Activated CD8-positive, alpha-beta memory T cell treated with anti-CD3 and anti-CD28 coated beads, Interleukin-2, amount 50 U/mL, for 24 hours (primary cell): ENCODE measurements around the gene MTX1.
"Not testable (repeated sequence)": the region's sequence is repeated elsewhere in the genome, so short reads cannot be mapped to it uniquely, and the experiment has no call there.

ENCODE experiments used
- DNase-seq: peaks from one replicate; pipeline ENCODE4 v3.0.0-alpha.2; 2020; ENCODE audit errors: extremely low read depth

The MTX1 gene

DNA sequence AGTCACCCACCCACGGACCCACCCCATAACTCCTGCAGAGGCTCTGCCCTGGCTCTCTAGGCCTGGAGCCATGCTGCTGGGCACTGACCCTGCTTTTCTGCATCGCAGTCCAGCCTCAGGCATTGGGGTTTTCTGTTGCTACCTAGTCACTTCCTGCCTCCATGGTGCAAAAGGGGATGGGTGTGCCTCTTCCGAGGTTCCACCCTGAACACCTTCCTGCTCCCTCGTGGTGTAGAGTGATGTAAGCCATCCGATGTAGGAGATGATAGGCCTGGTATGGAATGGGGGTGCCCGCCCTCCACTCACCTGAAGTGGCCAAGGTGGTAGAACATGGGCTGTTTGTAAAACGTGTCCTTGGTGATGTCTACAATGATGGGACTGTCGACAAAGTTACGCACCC lies 26.9 kb downstream of the MTX1 start:
- not testable (repeated sequence) for DNase-seq

DNA sequence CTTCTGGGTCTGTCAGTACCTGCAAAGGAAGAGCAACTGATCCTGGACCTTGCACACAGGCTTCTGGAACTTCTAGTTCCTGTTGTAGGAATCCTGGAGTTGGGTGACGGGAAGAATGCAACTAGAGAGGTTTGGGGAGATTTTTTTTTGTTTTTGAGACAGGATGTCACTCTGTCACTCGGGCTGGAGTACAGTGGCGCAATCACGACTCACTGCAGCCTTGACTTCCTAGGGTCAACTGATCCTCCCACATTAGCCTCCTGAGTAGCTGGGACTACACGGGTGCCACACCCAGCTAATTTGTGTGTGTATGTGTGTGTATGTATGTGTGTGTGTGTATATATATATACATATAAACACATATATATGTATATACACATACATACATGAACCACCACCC lies 28.0 kb downstream of the MTX1 start:
- no peak for DNase-seq

DNA sequence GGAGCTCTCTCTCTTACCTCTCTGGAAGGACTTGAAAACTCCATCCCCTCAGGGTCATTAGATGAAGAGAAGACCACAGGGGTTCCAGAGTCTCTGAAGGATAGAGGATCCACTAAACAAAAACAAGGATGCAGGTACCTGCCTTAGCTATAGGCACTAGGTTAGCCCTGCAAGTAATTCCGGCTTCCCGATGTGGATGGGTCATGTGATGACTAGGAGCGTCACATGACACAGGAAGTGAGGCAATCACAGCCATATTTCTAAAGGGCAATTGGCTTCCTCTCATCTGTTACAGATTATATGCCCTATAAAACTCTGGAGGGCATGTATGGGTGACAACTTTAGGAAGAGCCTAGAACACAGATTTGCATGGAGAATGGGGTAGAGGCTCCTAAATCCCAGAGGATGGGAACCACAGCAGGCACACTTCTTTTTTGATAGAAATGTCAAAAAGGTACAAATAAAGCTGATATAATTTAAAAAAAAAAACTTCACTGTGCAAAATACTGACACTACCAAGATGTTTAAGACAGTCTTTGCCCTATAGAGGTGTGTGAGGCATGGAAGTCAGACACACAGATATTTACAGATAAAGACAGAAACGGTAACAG lies 32.7 kb downstream of the MTX1 start:
- DNase-seq = peak; percentile 49

DNA sequence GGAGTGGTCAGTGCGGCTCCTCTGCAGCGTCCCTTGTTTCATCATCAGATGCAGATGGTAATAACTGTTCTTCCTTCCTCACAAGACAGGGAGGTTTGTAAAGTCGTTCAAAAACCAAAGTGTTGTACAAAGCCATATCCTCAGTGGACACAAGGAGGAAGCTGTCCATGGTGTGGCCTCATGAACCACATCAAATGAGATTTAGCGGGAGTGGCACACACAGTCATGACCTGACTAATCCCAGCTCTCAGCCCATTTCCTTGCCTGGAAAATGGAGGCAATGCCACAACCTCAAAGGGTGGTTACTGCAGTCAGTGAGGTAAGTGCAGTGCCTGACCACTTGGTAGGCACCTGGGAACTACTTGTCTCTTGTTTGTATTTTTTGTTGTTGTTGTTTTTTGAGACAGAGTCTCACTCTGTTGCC lies 33.4 kb downstream of the MTX1 start:
- DNase-seq = no peak

DNA sequence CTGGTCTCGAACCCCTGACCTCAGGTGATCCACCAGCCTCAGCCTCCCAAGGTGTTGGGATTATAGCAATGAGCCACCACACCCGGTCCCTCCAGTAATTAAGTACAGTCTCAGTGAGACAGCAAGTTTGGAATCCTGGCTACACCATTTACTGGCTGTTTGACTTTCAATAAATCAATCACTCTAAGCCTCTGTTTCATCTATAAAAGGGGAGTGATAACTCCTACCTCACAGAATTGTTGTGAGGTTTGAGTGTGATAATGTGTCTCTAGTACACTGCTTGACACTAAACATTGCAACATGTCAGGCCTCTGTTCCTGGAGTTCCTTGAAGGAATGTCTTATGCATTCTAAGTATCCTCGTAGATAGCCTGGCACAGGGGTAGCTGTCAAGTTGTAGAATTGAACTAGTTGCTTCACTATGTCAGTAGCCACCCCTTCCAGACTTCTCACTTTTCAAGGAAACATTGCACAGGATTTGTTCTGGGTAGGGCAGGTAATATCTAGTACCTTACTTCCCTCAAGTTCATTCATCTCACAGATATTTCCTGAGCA lies 34.4 kb downstream of the MTX1 start:
- no peak for DNase-seq

DNA sequence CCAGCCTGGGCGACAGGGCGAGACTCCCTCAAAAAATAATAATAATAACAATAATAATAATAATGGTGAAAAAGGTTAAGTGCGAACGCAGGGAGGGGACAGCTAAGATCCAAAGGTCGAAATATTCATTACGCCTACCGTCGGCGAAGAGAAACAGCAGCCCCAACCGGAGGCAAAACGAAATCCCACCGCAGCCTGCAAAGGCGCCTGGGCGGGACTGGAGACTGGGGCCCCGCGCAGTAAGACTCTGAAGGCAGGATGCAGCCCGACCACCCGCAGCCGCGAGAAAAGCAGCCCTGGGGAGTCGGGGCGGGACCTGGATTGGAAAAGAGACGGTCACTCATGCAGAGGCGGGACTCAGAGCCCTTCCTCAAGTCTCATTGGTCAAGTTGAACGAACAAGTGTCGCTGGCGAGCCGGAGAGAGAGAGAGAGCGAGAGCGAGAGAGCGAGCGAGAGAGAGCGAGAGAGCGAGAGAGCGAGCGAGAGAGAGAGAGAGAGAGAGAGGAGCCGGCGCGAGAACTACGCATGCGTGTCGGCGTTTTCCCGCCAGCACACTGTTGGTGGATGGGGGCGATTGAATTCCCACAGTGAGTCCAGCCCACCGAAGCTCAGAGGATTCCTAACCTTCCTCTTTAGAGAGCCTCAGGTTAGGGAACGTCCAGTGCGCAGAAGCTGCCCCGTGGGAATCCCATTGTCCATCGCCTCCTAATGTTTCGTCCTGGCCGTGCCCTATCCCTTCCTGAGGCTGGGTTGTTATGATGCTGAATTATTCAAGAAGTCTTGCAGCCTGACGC lies 36.1 kb downstream of the MTX1 start:
- peak; percentile 91 for DNase-seq

DNA sequence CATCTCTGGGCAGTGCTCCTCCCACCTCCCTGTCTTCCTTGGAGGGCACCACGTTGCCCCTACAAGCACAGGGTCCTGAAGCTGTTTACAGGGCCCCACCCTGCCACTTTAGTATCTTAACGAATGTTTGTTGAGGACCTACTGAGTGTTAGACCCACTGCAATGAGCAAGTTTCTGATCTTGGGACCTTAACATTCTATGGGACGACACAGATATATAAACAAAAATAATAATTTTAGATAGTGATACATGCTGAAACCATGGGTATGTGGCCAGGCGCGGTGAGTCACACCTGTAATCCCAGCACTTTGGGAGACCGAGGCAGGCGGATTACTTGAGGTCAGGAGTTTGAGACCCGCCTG lies 36.6 kb downstream of the MTX1 start:
- no peak for DNase-seq

DNA sequence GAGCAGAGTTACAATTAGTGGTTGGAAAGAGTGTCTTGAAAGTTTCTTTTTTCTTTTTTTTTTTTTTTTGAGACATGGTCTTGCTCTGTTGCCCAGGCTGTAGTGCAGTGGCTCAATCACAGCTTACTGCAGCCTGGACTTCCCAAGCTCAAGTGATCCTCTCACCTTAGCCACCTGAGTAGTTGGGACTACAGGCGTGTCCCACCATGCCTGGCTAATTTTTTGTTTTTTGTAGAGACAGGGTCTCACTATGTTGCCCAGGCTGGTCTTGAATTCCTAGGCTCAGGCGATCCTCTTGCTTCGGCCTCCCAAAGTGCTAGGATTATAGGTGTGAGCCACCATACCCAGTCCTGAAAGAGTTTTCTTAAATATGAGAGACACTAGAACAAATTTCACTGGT lies 38.3 kb downstream of the MTX1 start:
- DNase-seq = not testable (repeated sequence)

DNA sequence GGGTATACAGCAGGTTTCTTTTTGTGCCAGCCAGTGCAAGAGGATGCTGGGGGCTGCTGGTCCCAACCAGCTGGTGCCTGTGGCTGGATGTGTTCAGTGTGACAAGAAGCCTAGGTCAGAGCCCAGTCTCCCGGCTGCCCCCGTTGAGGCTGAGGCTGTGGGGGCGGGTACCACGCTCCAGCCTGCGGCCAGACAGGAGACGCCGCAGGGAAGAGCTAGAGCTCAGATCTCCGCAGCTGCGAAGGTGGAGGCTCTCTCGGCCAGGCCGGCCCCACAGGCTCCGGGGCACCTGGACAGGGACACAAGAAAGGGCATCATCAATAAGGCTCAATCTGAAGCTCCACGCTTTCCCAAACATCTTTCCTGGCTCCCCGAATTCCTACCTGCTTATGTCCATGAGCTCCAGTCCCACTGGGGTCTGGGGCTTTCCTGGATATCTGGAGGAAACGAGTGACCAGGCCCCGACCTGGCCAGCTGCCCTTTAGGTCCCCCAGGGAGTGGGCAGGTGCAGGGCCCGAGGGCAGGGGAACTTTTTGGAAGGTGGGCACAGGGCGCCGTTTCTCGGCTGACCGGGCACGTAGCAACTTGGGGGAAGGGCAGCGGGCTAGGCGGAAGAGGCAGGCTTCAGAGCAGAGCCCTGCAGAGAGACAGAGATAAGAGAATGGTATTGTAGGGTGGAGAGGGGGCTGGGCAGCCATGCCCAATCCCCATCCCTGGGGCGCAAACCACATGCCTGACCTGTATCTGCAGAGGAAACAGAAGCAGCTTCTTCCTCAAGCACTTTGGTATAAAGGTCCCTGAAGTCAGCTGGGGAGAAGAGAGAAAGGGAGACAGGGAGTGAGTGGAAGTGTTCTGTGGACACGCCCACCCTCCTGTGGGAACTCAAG lies 39.4 kb downstream of the MTX1 start:
- DNase-seq = no peak

DNA sequence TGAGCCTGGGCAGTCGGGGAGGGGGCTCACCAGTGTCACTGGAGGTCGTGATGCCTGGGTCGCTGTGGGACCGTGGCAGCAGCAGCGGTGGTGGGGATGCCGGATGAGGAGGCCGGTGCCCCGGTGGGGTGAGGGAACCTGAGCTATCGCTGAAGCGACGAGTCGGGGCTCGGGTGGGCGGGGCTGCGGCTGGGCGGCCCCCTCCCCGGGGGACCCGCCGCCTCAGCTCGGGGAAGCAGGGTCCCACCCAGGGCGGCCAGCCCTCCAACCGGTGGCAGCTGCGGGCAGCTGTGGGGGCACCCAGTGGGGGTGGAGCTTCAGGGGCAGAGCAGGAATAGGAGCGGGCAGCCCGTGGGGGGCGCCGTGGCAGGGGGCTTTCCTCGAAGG lies 41.7 kb downstream of the MTX1 start:
- no peak for DNase-seq

DNA sequence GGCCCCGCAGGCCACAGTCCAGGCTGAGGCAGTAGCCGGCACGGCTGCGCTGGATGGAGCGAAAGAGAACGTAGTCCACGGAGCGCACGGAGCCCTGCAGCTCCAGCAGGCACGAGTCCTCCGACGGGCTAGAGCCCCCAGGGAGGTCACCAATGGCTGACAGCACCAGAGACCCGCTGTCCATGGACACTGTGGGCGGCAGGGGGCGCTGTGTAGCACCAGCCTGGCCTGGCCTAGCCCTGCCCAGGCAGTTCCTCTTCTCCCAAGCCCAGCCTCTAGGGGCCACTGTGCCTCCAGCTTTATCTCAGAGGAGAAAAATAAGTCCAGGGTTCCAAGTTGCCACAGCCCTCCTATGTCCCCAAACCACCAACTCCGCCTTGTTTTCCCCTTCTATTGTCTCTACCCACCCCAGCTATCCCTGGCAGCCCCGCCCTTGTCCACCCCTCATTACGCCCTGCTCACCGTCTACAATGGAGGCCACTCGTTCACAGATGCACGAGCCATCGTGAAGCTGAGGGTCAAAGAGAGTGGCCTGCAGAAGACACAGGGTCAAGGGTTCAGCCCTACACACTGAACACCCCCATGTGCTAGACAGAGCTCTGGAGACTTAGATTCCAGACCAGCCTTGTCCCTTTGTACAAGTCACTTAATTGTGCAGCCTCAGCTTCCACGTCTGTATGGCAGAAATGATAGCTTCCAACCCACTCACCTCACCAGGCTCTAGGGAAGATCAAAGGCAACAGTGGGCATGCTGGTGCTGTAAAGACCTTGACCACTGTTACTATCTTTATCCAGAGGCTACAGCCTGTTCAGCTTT lies 42.3 kb downstream of the MTX1 start:
- DNase-seq = peak; percentile 82

DNA sequence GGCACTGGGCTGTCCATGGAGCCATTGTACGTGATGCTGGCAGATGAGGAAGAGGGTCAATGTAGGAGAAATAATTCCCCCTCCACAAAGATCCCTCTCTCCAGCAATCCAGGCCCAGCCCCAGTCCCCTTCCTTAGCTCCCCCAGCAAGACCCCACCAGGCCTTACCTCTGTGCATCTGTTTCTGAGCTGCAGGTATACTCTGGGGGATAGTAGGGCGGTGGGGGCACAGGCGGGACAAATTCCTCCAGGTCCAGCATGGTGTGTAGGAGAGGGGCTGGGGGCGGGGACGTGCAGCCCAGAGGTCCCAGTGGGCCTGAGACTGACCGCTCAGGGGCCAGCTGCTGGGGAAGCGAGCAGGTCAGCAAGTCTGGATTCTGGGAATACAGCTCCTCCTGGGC lies 43.1 kb downstream of the MTX1 start:
- no peak for DNase-seq

DNA sequence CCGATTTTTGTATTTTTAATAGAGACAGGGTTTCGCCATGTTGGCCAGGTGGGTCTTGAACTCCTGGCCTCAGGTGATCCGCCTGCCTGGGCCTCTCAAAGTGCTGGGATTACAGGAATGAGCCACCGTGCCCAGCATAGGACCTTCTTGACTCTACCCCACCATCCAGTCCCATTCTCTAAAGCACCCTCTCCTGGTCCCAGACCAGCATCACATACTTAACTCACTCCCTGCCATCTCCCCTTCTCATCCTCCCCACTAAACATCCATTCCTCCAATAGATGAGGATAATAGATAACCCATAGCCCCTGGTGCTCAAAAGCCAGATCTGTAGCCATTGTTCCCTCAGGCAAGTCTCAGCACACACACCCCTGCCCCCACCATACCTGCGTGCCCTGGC lies 44.7 kb downstream of the MTX1 start:
- DNase-seq = no peak

DNA sequence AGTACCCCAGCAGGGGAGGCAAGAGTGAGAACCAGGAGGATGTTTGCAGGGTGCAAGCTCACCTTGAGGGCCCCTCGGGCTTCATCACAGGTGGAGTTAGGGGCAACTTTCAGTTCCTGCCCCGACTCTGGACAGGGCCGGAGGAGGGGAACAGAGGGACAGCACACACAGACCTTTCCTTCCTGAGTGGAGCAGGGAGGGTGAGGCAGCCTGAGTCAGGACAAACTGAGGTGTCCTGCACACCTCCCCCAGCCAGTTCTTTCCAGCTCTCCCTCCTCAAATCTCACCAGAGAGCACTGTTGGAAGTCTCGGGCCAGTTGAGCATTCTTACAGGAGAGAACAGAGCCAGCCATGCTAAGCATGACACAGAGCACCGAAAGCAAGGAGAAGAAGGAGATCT lies 45.3 kb downstream of the MTX1 start:
- DNase-seq = no peak

DNA sequence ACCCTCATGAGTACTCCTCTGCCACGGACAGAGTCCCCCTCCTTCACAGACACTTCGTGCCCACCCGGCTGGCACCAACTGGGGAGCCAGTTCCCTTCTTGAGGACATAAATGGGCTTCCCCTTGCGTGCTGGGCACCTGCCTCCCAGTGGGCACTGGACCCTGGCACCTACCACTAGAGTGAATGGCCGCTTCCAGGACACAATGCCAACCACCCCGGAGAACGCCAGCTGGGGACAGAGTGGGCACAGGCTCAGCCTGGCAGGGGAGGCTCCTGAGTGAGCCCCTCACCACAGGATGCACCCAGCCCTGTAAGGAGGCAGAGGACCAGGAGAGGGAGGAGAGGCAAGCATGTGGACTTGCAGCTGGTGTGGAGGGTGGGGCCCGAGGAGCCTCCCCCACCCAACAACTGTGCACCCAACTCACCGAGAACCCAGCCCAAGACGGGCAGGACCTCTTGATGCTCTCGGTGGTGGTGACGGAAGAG lies 45.8 kb downstream of the MTX1 start:
- DNase-seq = no peak

DNA sequence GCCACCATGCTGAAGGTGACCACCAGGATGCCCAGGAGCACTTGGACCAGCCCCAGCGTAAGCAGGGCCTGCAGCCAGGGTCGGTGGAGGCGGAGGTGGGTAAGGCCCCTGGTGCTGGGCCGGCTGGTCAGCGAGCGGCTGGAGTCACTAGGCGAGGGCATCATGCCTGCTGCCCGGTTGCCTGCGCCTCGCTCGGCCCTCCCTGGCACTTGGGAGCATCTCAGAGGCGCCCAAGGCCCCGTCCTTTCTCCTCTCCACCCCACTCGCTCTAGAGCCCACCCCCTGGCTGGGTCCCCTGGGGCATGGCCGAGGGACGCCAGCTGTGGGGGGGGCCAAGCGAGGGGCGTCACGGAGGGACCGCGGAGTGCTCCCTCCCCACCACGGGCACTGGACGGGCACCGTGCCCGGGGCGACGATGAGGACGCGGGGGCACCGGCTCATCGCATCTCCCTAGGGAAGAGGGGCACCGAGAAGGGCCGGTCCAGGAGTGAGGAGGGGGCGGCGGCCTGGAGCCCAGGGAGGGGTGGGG lies 46.3 kb downstream of the MTX1 start:
- no peak for DNase-seq

DNA sequence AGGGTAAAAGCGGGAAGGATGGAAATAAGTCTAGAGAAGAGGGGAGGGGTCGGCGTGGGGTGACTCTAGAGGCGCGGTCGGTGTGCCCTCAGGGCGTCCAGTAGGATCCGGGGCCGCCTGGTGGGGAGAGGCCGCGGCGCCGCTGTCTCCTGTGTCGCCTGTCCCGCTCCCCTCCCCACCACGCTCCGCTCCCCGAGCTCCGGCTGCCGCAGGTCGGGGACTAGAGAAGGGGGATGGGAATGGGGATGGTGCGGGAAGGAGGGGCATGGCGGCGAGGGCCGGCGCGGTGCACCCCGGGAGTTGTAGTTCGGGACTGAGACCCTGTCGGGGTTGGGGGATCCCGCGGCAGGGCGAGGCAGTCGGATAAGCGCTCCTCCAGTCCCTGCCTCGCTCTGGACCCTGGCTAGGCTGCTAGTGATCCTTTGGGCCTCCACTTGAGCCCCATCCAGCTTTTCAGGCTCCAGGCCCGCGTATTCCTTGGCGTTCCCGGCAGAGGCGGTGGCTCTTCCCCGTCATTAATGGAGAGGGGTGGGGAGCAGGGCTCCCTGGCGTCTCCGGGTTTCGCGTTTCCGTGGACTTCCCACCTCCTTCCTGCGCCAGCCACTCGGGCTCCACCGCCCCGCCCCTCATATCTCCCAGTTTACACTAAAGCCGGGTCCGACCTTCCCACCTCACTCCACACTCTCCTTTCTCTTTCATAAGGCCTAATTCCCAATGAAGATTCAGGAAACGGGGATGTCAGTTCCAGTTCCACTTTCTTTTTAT lies 46.9 kb downstream of the MTX1 start, which contains the start of gene ENTREP3:
ENTREP3 (minus strand) TSS at position 241 of the 765 bp plus-strand sequence. CDS start 606 bp downstream, outside the sequence.
- no peak for DNase-seq

DNA sequence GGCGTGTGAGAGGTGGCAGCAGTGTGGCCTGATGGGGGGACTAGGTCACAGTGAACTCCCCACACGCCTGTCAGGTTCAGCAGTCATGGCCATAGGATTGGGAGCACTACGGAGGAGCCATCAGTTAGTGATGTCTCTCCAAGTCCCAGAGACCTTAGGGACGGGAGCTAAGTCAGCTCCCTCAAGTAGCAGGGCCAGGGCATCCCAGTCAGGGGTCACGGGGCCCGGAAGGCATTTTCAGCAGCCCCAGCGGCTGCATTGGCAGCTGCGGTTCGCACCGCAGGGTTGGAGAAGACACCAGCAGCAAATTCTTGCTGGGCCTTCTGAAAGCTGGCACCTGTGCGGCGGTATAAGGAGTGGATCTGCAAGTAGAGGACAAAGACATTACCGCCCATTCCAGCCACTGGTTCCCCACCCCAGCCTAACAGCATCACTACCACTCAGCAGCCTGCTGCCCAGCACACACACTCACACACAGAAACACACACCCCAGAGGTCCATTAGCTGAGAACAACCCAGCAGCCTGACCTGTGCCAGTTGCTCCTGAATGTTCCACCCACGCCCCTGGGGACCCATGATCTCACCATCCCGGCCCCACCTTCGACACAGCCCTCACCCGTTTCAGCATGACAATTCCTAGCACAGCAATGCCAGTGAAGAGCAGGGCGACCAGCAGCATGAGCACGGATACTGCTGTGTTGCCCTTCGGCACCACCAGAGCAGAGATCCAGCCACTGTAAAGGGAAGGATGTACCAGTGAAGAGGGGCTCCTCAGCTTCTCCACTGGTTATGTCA lies 47.8 kb downstream of the MTX1 start:
- no peak for DNase-seq

DNA sequence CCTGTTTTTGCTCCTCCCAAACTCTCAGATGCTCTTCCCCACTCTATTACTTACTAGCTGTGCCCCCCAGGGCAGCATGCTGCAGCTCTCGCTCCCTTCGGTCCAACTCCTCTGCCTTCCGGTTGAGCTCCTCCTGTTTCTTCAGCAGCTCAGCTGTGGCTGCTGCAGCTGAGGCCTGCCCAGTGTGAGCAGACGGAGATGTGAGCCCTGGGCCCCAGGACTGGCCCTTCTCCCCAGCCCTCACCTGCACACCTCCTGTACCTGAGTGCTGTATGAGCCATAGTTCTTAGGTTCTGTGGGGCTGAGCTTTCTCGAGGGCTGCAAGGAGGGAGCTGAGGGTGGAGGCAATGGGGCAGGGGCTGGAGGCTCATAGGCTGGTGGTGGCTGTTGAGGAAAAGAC lies 51.8 kb downstream of the MTX1 start:
- DNase-seq = no peak
